Measurements from ENCODE around the gene NLGN1.

The NLGN1 gene

DNA sequence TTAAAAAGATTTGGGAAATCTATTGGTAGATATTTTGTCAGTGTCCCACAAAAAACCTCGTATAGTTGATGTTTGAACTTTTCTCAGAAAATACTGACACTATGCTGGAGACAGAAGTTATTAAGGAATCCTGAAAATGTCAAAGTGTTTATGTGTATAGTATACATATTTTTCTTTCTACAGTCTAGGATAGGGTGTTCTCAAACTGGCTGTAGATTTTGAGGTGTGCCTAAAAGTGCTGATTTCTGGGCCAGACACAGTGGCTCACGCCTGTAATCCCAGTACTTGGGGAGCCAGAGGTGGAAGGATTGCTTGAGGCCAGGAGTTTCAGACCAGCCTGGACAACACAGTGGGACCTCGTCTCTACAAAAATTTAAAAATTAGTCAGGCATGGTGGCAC lies 322.0 kb downstream of the NLGN1 start:
- no peaks in the 10 kb centered on the region for H3K4me1 ChIP-seq (ENCODE audit: insufficient read depth, low read length, severe bottlenecking)
- H3K9me2 ChIP-seq (ENCODE audit: low read depth, low read length): no peaks in the 10 kb centered on the region
- no peaks in the 10 kb centered on the region for H3K36me3 ChIP-seq (ENCODE audit: insufficient read depth, low read length)
- H3K27ac ChIP-seq (ENCODE audit: low read depth, low read length, poor library complexity, severe bottlenecking): no peak overlapping the region
- H3F3A ChIP-seq (ENCODE audit: insufficient read depth, low read length): no peaks in the 10 kb centered on the region
- no peak overlapping the region for H3K9ac ChIP-seq (ENCODE audit: low read length)
- H3K27me3 ChIP-seq (ENCODE audit: insufficient read depth, low read length): no peaks in the 10 kb centered on the region
- H3K4me3 ChIP-seq (ENCODE audit: low read depth, low read length, poor library complexity, severe bottlenecking): no peak overlapping the region
- no peaks in the 10 kb centered on the region for H3K9me3 ChIP-seq (ENCODE audit: low read length)
- H4K20me1 ChIP-seq (ENCODE audit: insufficient read depth, low read length): no peaks in the 10 kb centered on the region
- TF ChIP-seq, protein P1, sequence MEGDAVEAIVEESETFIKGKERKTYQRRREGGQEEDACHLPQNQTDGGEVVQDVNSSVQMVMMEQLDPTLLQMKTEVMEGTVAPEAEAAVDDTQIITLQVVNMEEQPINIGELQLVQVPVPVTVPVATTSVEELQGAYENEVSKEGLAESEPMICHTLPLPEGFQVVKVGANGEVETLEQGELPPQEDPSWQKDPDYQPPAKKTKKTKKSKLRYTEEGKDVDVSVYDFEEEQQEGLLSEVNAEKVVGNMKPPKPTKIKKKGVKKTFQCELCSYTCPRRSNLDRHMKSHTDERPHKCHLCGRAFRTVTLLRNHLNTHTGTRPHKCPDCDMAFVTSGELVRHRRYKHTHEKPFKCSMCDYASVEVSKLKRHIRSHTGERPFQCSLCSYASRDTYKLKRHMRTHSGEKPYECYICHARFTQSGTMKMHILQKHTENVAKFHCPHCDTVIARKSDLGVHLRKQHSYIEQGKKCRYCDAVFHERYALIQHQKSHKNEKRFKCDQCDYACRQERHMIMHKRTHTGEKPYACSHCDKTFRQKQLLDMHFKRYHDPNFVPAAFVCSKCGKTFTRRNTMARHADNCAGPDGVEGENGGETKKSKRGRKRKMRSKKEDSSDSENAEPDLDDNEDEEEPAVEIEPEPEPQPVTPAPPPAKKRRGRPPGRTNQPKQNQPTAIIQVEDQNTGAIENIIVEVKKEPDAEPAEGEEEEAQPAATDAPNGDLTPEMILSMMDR (IDR thresholded peaks at IDR 0.05; ENCODE audit: low read length): no peak
- no peak for TF ChIP-seq EZH2 (IDR thresholded peaks at IDR 0.05; ENCODE audit: borderline replicate concordance, low read length)
- no peaks in the 10 kb centered on the region for H3K79me2 ChIP-seq (ENCODE audit: insufficient read depth, low read length)
- no peak overlapping the region for H2AFZ ChIP-seq (ENCODE audit: low read length)
- H3K4me2 ChIP-seq (ENCODE audit: low read length): no peak overlapping the region

- Histone ChIP-seq H3K4me3 (ENCODE audit: low read depth, low read length, poor library complexity, severe bottlenecking) (no peak overlapping the region), H3K27me3 (ENCODE audit: insufficient read depth, low read length) (no peaks in the 10 kb centered on the region), H3K9me3 (ENCODE audit: low read length) (no peaks in the 10 kb centered on the region), H4K20me1 (ENCODE audit: insufficient read depth, low read length) (no peaks in the 10 kb centered on the region), H3K27ac (ENCODE audit: low read depth, low read length, poor library complexity, severe bottlenecking) (no peak overlapping the region), H3F3A (ENCODE audit: insufficient read depth, low read length) (no peaks in the 10 kb centered on the region), H3K4me1 (ENCODE audit: insufficient read depth, low read length, severe bottlenecking) (no peaks in the 10 kb centered on the region), H2AFZ (ENCODE audit: low read length) (no peak overlapping the region), H3K4me2 (ENCODE audit: low read length) (no peak overlapping the region), H3K9ac (ENCODE audit: low read length) (no peak overlapping the region), H3K36me3 (ENCODE audit: insufficient read depth, low read length) (no peaks in the 10 kb centered on the region), H3K9me2 (ENCODE audit: low read depth, low read length) (no peaks in the 10 kb centered on the region), H3K79me2 (ENCODE audit: insufficient read depth, low read length) (no peaks in the 10 kb centered on the region)
- TF ChIP-seq, protein P1 (IDR thresholded peaks at IDR 0.05; ENCODE audit: low read length): no peak
- TF ChIP-seq EZH2 (IDR thresholded peaks at IDR 0.05; ENCODE audit: borderline replicate concordance, low read length): no peak
Measured at GRCh38 chr3:173725507-173725906, 328.0 kb downstream of the NLGN1 start.

DNA sequence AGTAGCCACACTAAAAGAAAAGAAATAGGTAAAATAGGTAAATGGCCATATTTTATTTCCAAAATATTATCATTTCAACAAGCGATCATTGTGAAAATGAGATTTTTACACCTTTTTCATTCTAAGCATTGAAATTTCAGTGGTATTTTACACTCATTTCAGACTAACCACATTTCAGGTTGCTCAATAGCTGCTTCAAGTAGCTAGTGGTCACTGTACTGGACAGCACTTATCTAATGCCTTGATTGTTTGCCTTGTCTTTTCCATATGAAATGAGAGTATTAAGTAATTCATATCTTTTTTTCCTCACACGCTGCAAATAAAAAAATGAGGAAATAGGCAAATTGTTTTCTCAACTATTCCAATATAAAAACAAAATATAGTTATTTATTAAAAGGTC lies 332.8 kb downstream of the NLGN1 start:
- Histone ChIP-seq H3K4me1 (ENCODE audit: insufficient read depth, low read length, severe bottlenecking) (no peaks in the 10 kb centered on the region), H3K27me3 (ENCODE audit: insufficient read depth, low read length) (no peaks in the 10 kb centered on the region), H3K79me2 (ENCODE audit: insufficient read depth, low read length) (no peaks in the 10 kb centered on the region), H3K9me2 (ENCODE audit: low read depth, low read length) (no peaks in the 10 kb centered on the region), H3K27ac (ENCODE audit: low read depth, low read length, poor library complexity, severe bottlenecking) (no peak overlapping the region), H3K9me3 (ENCODE audit: low read length) (no peaks in the 10 kb centered on the region), H4K20me1 (ENCODE audit: insufficient read depth, low read length) (no peaks in the 10 kb centered on the region), H3K4me2 (ENCODE audit: low read length) (no peak overlapping the region), H2AFZ (ENCODE audit: low read length) (no peak overlapping the region), H3F3A (ENCODE audit: insufficient read depth, low read length) (no peaks in the 10 kb centered on the region), H3K4me3 (ENCODE audit: low read depth, low read length, poor library complexity, severe bottlenecking) (no peak overlapping the region), H3K9ac (ENCODE audit: low read length) (no peak overlapping the region), H3K36me3 (ENCODE audit: insufficient read depth, low read length) (no peaks in the 10 kb centered on the region)
- TF ChIP-seq EZH2 (IDR thresholded peaks at IDR 0.05; ENCODE audit: borderline replicate concordance, low read length): no peak
- TF ChIP-seq, protein P1 (IDR thresholded peaks at IDR 0.05; ENCODE audit: low read length): no peak

Measured in OCI-LY1 (cell line).